ENCODE results near the gene ZSCAN18.
"Not testable (repeated sequence)": the region's sequence is repeated elsewhere in the genome, so short reads cannot be mapped to it uniquely, and the experiment has no call there.

ZSCAN18 gene

GRCh38 chr19:58097781-58098681 lies at the start of gene ZSCAN18:
Gene ZSCAN18 (minus strand): TSS chr19:58098231. CDS start chr19:58090267, 7,964 bp downstream.
- DNase-seq (ENCODE audit: low read depth in 2 of 2) = peak; percentile 89 to 91

- not testable (repeated sequence) for DNase-seq (ENCODE audit: low read depth in 2 of 2)
Observed at GRCh38 chr19:58147475-58147874, 49.4 kb upstream of the ZSCAN18 start.

GRCh38 chr19:58145849-58146248 lies 47.8 kb upstream of the ZSCAN18 start:
- DNase-seq (ENCODE audit: low read depth in 2 of 2) = no peak

- DNase-seq (ENCODE audit: low read depth in 2 of 2) = no peak
Observed at GRCh38 chr19:58134244-58134643, 36.2 kb upstream of the ZSCAN18 start.

GRCh38 chr19:58129284-58129683 lies 31.3 kb upstream of the ZSCAN18 start:
- DNase-seq (ENCODE audit: low read depth in 2 of 2) = no peak

GRCh38 chr19:58128041-58128685 lies 30.1 kb upstream of the ZSCAN18 start:
- no peak for DNase-seq (ENCODE audit: low read depth in 2 of 2)

- no peak for DNase-seq (ENCODE audit: low read depth in 2 of 2)
Observed at GRCh38 chr19:58123354-58123753, 25.3 kb upstream of the ZSCAN18 start.

GRCh38 chr19:58118979-58119733 lies 21.1 kb upstream of the ZSCAN18 start:
- no peak for DNase-seq (ENCODE audit: low read depth in 2 of 2)

GRCh38 chr19:58117841-58118575 lies 20.0 kb upstream of the ZSCAN18 start:
- DNase-seq (ENCODE audit: low read depth in 2 of 2) = no peak

GRCh38 chr19:58108546-58108817 lies 10.5 kb upstream of the ZSCAN18 start:
- no peak for DNase-seq (ENCODE audit: low read depth in 2 of 2)

- DNase-seq (ENCODE audit: low read depth in 2 of 2) = no peak
Observed at GRCh38 chr19:58107778-58108545, 9.9 kb upstream of the ZSCAN18 start.

GRCh38 chr19:58098682-58098998 lies 609 bp upstream of the ZSCAN18 start:
- no peak for DNase-seq (ENCODE audit: low read depth in 2 of 2)

GRCh38 chr19:58097349-58097748 lies 682 bp downstream of the ZSCAN18 start:
- DNase-seq (ENCODE audit: low read depth in 2 of 2) = no peak

GRCh38 chr19:58096884-58097283 lies 1.1 kb downstream of the ZSCAN18 start:
- no peak for DNase-seq (ENCODE audit: low read depth in 2 of 2)

GRCh38 chr19:58095328-58095727 lies 2.7 kb downstream of the ZSCAN18 start:
- no peak for DNase-seq (ENCODE audit: low read depth in 2 of 2)

GRCh38 chr19:58093071-58093470 lies 5.0 kb downstream of the ZSCAN18 start:
- DNase-seq (ENCODE audit: low read depth in 2 of 2) = no peak

GRCh38 chr19:58091251-58091995 lies 6.6 kb downstream of the ZSCAN18 start:
- DNase-seq (ENCODE audit: low read depth in 2 of 2) = no peak

- DNase-seq (ENCODE audit: low read depth in 2 of 2) = no peak
Observed at GRCh38 chr19:58089846-58090245, 8.2 kb downstream of the ZSCAN18 start.

GRCh38 chr19:58088521-58089052 lies 9.4 kb downstream of the ZSCAN18 start:
- DNase-seq (ENCODE audit: low read depth in 2 of 2) = no peak
